HepG2 (cell line): ENCODE measurements around the gene ATAD2B. TPM values are rescaled to one million over a fixed set of nuclear protein-coding genes. Genes with fewer than 3 reads are reported as not detected.

Experiments
- CSRNP1 ChIP-seq: sonication (generic); formaldehyde crosslinking; IDR thresholded peaks from 2 replicates; pipeline ENCODE4 v1.8.1; 2023; ENCODE audit warnings: mild to moderate bottlenecking, missing genetic modification reagents
- DPF2 ChIP-seq: sonication (generic); formaldehyde crosslinking; IDR thresholded peaks from 2 replicates; pipeline ENCODE4 v1.4.0; 2020; ENCODE audit warnings: mild to moderate bottlenecking, low read depth, missing genetic modification reagents, borderline replicate concordance
- FOSL1 ChIP-seq: sonication (generic); formaldehyde crosslinking; IDR thresholded peaks from 2 replicates; pipeline ENCODE4 v1.9.0; 2021; ENCODE audit warnings: missing genetic modification reagents, borderline replicate concordance
- FOXP1 ChIP-seq, 2 experiments: fragments of 450-650 bp in 1 of 2; IDR thresholded peaks; 2 replicates each; pipeline ENCODE4 v1.6.1; 2017 to 2018; ENCODE audit warnings: antibody characterized with exemption in 1 of 2
- GLMP ChIP-seq: sonication (generic); formaldehyde crosslinking; IDR thresholded peaks from 2 replicates; pipeline ENCODE4 v1.9.0; 2021; ENCODE audit warnings: missing genetic modification reagents, mild to moderate bottlenecking, borderline replicate concordance
- MIER3 ChIP-seq: IDR thresholded peaks from 2 replicates; pipeline ENCODE4 v1.6.1; 2016; ENCODE audit warnings: missing compliant biosample characterization, borderline replicate concordance
- NR2F1 ChIP-seq, 2 experiments: fragments of 450-650 bp in 1 of 2; formaldehyde crosslinking in 1 of 2; IDR thresholded peaks; 2 replicates each; pipeline versions ENCODE4 v1.5.0 to v1.6.1; 2016 to 2020; ENCODE audit warnings: mild to moderate bottlenecking in 1 of 2, missing compliant biosample characterization in 1 of 2, missing genetic modification reagents in 1 of 2, moderate library complexity in 1 of 2
- SP1 ChIP-seq, 2 experiments: fragments of 450-650 bp in 1 of 2; sonication (generic) in 1 of 2; formaldehyde crosslinking in 1 of 2; IDR thresholded peaks; 2 replicates each; pipeline versions ENCODE4 v1.4.0 to v1.6.1; 2016 to 2020; ENCODE audit warnings: missing genetic modification reagents in 1 of 2
- SP4 ChIP-seq: sonication (generic); formaldehyde crosslinking; IDR thresholded peaks from 2 replicates; pipeline ENCODE4 v1.8.1; 2023; ENCODE audit warnings: mild to moderate bottlenecking, missing genetic modification reagents
- ZMYM2 ChIP-seq: sonication (generic); formaldehyde crosslinking; IDR thresholded peaks from 2 replicates; pipeline ENCODE4 v1.8.0; 2022; ENCODE audit warnings: mild to moderate bottlenecking, missing genetic modification reagents
- ZNF235 ChIP-seq: sonication (generic); formaldehyde crosslinking; IDR thresholded peaks from 2 replicates; pipeline ENCODE4 v1.8.1; 2023; ENCODE audit warnings: mild to moderate bottlenecking, missing genetic modification reagents, borderline replicate concordance
- ZNF451 ChIP-seq: sonication (generic); formaldehyde crosslinking; IDR thresholded peaks from 2 replicates; pipeline ENCODE4 v1.5.0; 2020; ENCODE audit warnings: mild to moderate bottlenecking, missing genetic modification reagents
- ZNF737 ChIP-seq: sonication (generic); formaldehyde crosslinking; IDR thresholded peaks from 2 replicates; pipeline ENCODE4 v1.5.0; 2020; ENCODE audit warnings: missing genetic modification reagents, mild to moderate bottlenecking, borderline replicate concordance
- ZNF768 ChIP-seq: sonication (generic); formaldehyde crosslinking; IDR thresholded peaks from 2 replicates; pipeline ENCODE4 v1.4.0; 2020; ENCODE audit warnings: missing genetic modification reagents
- ZNF776 ChIP-seq: sonication (generic); formaldehyde crosslinking; IDR thresholded peaks from 2 replicates; pipeline ENCODE4 v1.4.0; 2020; ENCODE audit warnings: mild to moderate bottlenecking, missing genetic modification reagents
- ZSCAN21 ChIP-seq: sonication (generic); formaldehyde crosslinking; IDR thresholded peaks from 2 replicates; pipeline ENCODE4 v1.8.0; 2022; ENCODE audit warnings: mild to moderate bottlenecking, missing genetic modification reagents, moderate library complexity, borderline replicate concordance
- polyA plus RNA-seq, 8 experiments: library from polyadenylated mRNA; depleted of rRNA in 3 of 8; stranded (reverse) in 7 of 8; unstranded in 1 of 8; fragments of >200 nt; fragmentation: Illumina TruSeq in 4 of 8; extraction: Trizol in 4 of 8; gene quantifications; 2 replicates each; pipeline versions ENCODE4 v1.2.1 to v1.2.3, GENCODE V29; 2011 to 2016; ENCODE audit warnings: low read depth in 4 of 8, missing spikeins in 1 of 8, mixed read lengths in 1 of 8; ENCODE audit not compliant: insufficient read depth in 1 of 8
- total RNA-seq, 5 experiments: library from RNA; depleted of rRNA; stranded (reverse); fragments of >200 nt; fragmentation: Illumina TruSeq; extraction: Trizol; gene quantifications; 2 replicates each; pipeline ENCODE4 v1.2.3, GENCODE V29; 2016; ENCODE audit warnings: low read depth in 1 of 5
- TF ChIP-seq, protein P1 (sequence below): sonication (generic); formaldehyde crosslinking; IDR thresholded peaks from 2 replicates; pipeline ENCODE4 v1.4.0; 2020; ENCODE audit warnings: missing genetic modification reagents

ATAD2B gene
- total and polyA plus RNA-seq, 2 of the 13 experiments (the other 11 are each of a cell fraction or from before 2014, with no cell fraction given), result 5.3 to 22.2 TPM

DNA sequence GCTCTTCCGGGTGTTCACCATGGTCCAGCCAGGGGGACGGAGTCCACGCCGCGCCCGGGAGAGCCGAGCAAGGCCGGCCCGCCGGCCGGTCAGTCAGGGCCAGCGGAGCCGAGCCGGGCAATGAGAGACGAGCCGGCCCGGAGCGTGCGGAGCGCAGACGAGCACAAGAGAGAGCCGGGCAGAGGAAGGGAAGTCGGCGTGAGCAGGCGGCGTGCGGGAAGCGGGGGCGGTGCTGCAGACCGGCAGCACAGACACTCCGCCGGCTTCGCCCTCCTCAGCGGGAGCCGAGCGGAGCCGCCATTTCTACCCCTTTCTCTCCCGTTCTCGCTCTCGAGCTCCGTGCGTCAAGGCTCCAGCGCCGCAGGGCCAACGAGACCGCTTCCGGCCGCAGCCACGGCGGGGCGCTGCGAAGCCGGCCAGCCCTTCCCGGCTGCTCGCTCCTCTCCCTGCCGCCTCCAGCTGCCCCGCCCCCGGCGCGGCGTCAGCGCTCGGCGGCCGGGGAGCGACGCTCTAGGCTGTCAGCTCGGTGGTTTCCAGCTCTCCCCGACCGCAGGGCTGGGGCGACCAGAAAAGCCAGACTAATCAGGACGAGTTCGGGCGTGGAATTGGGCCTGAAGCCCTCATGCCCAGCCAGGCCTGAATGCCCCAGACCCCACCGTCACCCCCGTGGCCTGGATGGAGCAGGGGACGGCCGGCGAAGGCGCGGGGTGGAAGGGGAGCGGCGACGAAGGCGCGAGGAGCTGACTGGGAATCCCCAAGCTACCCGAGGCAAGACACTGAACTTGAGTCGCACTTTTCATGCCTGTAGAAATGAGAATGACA is at the start of gene ATAD2B (continued):
- TF ChIP-seq MIER3 (CRISPR knock-in tag) (peak; percentile 47; the same call in 1 of the 2 replicates), ZMYM2 (CRISPR knock-in tag) (no peak), DPF2 (CRISPR knock-in tag) (no peak), GLMP (CRISPR knock-in tag) (no peak; the same call in 1 of the 2 replicates), FOXP1 (IDR thresholded peaks at IDR 0.05) (no peak), FOXP1 (CRISPR knock-in tag; IDR thresholded peaks at IDR 0.05) (peak; percentile 38; the same call in 1 of the 2 replicates), ZNF776 (CRISPR knock-in tag) (peak; percentile 98), CSRNP1 (CRISPR knock-in tag) (peak; percentile 87; the same call in 1 of the 2 replicates), ZNF737 (CRISPR knock-in tag) (no peak), SP4 (CRISPR knock-in tag) (peak; percentile 90), ZSCAN21 (CRISPR knock-in tag) (peak; percentile 96), NR2F1 (CRISPR knock-in tag; IDR thresholded peaks at IDR 0.05) (no peak), ZNF235 (CRISPR knock-in tag) (peak; percentile 92), FOSL1 (CRISPR knock-in tag) (peak; percentile 40; the same call in 1 of the 2 replicates), ZNF768 (CRISPR knock-in tag) (peak; percentile 69; the same call in 1 of the 2 replicates), SP1 (IDR thresholded peaks at IDR 0.05) (no peak), SP1 (CRISPR knock-in tag; IDR thresholded peaks at IDR 0.05) (peak; percentile 86), ZNF451 (CRISPR knock-in tag) (peak; percentile 91)
- TF ChIP-seq, protein P1, sequence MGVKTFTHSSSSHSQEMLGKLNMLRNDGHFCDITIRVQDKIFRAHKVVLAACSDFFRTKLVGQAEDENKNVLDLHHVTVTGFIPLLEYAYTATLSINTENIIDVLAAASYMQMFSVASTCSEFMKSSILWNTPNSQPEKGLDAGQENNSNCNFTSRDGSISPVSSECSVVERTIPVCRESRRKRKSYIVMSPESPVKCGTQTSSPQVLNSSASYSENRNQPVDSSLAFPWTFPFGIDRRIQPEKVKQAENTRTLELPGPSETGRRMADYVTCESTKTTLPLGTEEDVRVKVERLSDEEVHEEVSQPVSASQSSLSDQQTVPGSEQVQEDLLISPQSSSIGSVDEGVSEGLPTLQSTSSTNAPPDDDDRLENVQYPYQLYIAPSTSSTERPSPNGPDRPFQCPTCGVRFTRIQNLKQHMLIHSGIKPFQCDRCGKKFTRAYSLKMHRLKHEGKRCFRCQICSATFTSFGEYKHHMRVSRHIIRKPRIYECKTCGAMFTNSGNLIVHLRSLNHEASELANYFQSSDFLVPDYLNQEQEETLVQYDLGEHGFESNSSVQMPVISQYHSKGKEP, result peak; percentile 70; the same call in 1 of the 2 replicates
